Panc1 (cell line): Measurements from ENCODE around the gene FGR. TPM values are rescaled to one million over a fixed set of nuclear protein-coding genes. Genes with fewer than 3 reads are reported as not detected.

Source experiments
- ATAC-seq: fragments of 200-7000 bp; cut with Tn5 transposase; 2 replicates; pipeline ENCODE4 v1.9.1; 2020; ENCODE audit warnings: mild to moderate bottlenecking, moderate library complexity
- BruUV-seq: library from RNA; stranded (reverse); fragments of 400-500 nt; replicated peaks from 2 replicates; lab custom pipeline; 2021; lab: Mats Ljungman, UMichigan
- CTCF ChIA-PET: fragments of 300-600 bp; sonication (Branson Sonifier 250); formaldehyde crosslinking; loops from one replicate; lab custom pipeline; 2022; ENCODE audit warnings: antibody characterized with exemption; lab: Charles Lee
- POLR2A ChIA-PET: fragments of 300-600 bp; sonication (Branson Sonifier 250); formaldehyde crosslinking; loops from one replicate; lab custom pipeline; 2022; ENCODE audit warnings: antibody characterized with exemption; lab: Charles Lee
- DNase-seq: peaks from one replicate; pipeline ENCODE4 v3.0.0-alpha.2; 2010; ENCODE audit warnings: low read depth, low spot score
- H3K27ac ChIP-seq: 2 replicates; pipeline ENCODE4 v1.5.1; 2011; ENCODE audit warnings: mild to moderate bottlenecking, low read length, inconsistent platforms
- H3K27me3 ChIP-seq: fragments of 200-500 bp; sonication (Bioruptor generic); 2 replicates; pipeline ENCODE4 v1.6.0; 2014; ENCODE audit warnings: low read length, inconsistent platforms; ENCODE audit not compliant: control insufficient read depth, insufficient read depth
- H3K36me3 ChIP-seq: fragments of 200-500 bp; sonication (Bioruptor generic); 2 replicates; pipeline ENCODE4 v1.5.1; 2014; ENCODE audit warnings: inconsistent platforms, mild to moderate bottlenecking, low read length, moderate library complexity; ENCODE audit not compliant: control insufficient read depth, insufficient read depth
- H3K4me1 ChIP-seq: 2 replicates; pipeline ENCODE4 v1.5.1; 2011; ENCODE audit warnings: inconsistent platforms, mild to moderate bottlenecking, low read length, moderate library complexity; ENCODE audit not compliant: control insufficient read depth, insufficient read depth
- H3K4me3 ChIP-seq, 2 experiments: 2 replicates each; pipeline ENCODE4 v1.5.1; 2011 to 2012; ENCODE audit warnings: low read depth in 2 of 2, low read length in 2 of 2, mild to moderate bottlenecking in 2 of 2, inconsistent platforms in 1 of 2, moderate library complexity in 1 of 2
- H3K9me3 ChIP-seq: fragments of 200-500 bp; sonication (Bioruptor generic); 2 replicates; pipeline ENCODE4 v1.5.1; 2014; ENCODE audit warnings: low read depth, mild to moderate bottlenecking, inconsistent platforms, low read length, moderate library complexity; ENCODE audit not compliant: control insufficient read depth, insufficient read depth
- CTCF ChIP-seq: fragments of 450-650 bp; IDR thresholded peaks from 2 replicates; pipeline ENCODE4 v1.5.1; 2017; ENCODE audit warnings: mild to moderate bottlenecking
- POLR2AphosphoS5 ChIP-seq: IDR thresholded peaks from 2 replicates; pipeline ENCODE4 v1.6.1; 2012; ENCODE audit warnings: mild to moderate bottlenecking, low read depth, low read length, moderate library complexity
- REST ChIP-seq, 2 experiments: IDR thresholded peaks; 2 replicates each; pipeline ENCODE4 v1.6.1; 2011 to 2012; ENCODE audit warnings: low read depth in 2 of 2, control low read depth in 1 of 2, low read length in 1 of 2, mild to moderate bottlenecking in 1 of 2, moderate library complexity in 1 of 2; ENCODE audit not compliant: insufficient read depth in 1 of 2
- SIN3A ChIP-seq: IDR thresholded peaks from 2 replicates; pipeline ENCODE4 v1.6.1; 2012; ENCODE audit warnings: low read depth, mild to moderate bottlenecking, low read length, moderate library complexity, borderline replicate concordance; ENCODE audit not compliant: insufficient read depth
- TCF7L2 ChIP-seq: IDR thresholded peaks from 2 replicates; pipeline ENCODE4 v1.6.1; 2011; ENCODE audit warnings: mild to moderate bottlenecking, low read depth, low read length, inconsistent platforms
- in situ Hi-C: cut with HindIII; loops from 2 replicates; pipeline ENCODE4 v1.10.0; 2016; ENCODE audit warnings: low sequenced_read_pairs, low pct_unique_long_range_greater_than_20kb
- intact Hi-C: fragments of 100-400 bp; cut with micrococcal nuclease; formaldehyde crosslinking; loops from one replicate; pipeline ENCODE4 v1.10.0; 2022; ENCODE audit not compliant: unreplicated experiment
- total RNA-seq: library from RNA; stranded (reverse); gene quantifications from one replicate; pipeline ENCODE4 v1.2.1, GENCODE V29; 2021; ENCODE audit not compliant: unreplicated experiment

Gene FGR
- total RNA-seq, 1 experiment from 2014 or later, result 0.18 TPM

GRCh38 chr1:27650539-27651175 is 15.7 kb upstream of the FGR start:
- CTCF ChIA-PET, result no interaction called here
- no peak for DNase-seq

GRCh38 chr1:27650171-27650538 is 15.2 kb upstream of the FGR start:
- CTCF ChIA-PET, result interaction anchor here (1.1 kb wide), 1 partner anchor 75 kb away, joined by 5 read pairs; no protein-coding TSS in a partner anchor
- ATAC-seq, result no peak
- peaks cover 2% of the 10 kb centered on the region for H3K4me1 ChIP-seq
- H3K9me3 ChIP-seq, result no peaks in the 10 kb centered on the region
- no peaks in the 10 kb centered on the region for H3K27me3 ChIP-seq
- DNase-seq, result no peak
- intact Hi-C loops (no loop called here), in situ Hi-C loops (no loop called here)
- no peak overlapping the region for H3K4me3 ChIP-seq
- TF ChIP-seq CTCF (no peak), REST (IDR thresholded peaks at IDR 0.05; ENCODE audit: insufficient read depth in 1 of 2, low read depth in 2 of 2, low read length in 1 of 2) (no peak), TCF7L2 (no peak), POLR2AphosphoS5 (no peak), SIN3A (no peak)
- H3K36me3 ChIP-seq, result no peaks in the 10 kb centered on the region
- H3K27ac ChIP-seq, result no peak overlapping the region
- POLR2A ChIA-PET, result interaction anchor here (0.5 kb wide), 1 partner anchor 8 kb away, joined by 3 read pairs; no protein-coding TSS in a partner anchor
- no TSS peak for BruUV-seq

More at GRCh38 chr1:27650539-27651175, 15.7 kb upstream of the FGR start:
- POLR2A ChIA-PET, result no interaction called here
- no peaks in the 10 kb centered on the region for H3K36me3 ChIP-seq
- H3K4me3 ChIP-seq, result no peak overlapping the region
- H3K27ac ChIP-seq, result no peak overlapping the region
- no TSS peak for BruUV-seq
- H3K27me3 ChIP-seq, result no peaks in the 10 kb centered on the region
- TF ChIP-seq POLR2AphosphoS5 (no peak), CTCF (no peak), REST (IDR thresholded peaks at IDR 0.05; ENCODE audit: insufficient read depth in 1 of 2, low read depth in 2 of 2, low read length in 1 of 2) (no peak), SIN3A (no peak), TCF7L2 (no peak)
- no peak for ATAC-seq
- H3K4me1 ChIP-seq, result peaks cover 2% of the 10 kb centered on the region
- in situ Hi-C loops (no loop called here), intact Hi-C loops (no loop called here)
- no peaks in the 10 kb centered on the region for H3K9me3 ChIP-seq
